ENCODE measurements around the gene AQP2. TPM values are rescaled to one million over a fixed set of nuclear protein-coding genes. Genes with fewer than 3 reads are reported as not detected.

The AQP2 gene
- total RNA-seq, 3 donors from 2014 or later (not counting 1 experiment from before 2014, with no cell fraction given), result not detected

- intact Hi-C loops (cut with micrococcal nuclease), result no loop called here
- Mint-ChIP-seq H3K36me3 (no peaks in the 10 kb centered on the region), H3K4me3 (no peak overlapping the region), H3K9me3 (no peaks in the 10 kb centered on the region), H3K27me3 (ENCODE audit: low read depth in 2 of 2) (peaks cover 10 to 15% of the 10 kb centered on the region in 2 donors), H3K27ac (no peak overlapping the region), H3K4me1 (peaks cover 14 to 23% of the 10 kb centered on the region in 2 donors)
- Histone ChIP-seq H3K36me3 (ENCODE audit: control insufficient read depth, insufficient read depth, low read length) (no peaks in the 10 kb centered on the region), H3K27me3 (ENCODE audit: control insufficient read depth, insufficient read depth, low read length) (no peaks in the 10 kb centered on the region), H3K9me3 (ENCODE audit: control insufficient read depth, insufficient read depth, low read length) (no peaks in the 10 kb centered on the region), H3K27ac (ENCODE audit: low read length) (no peak overlapping the region), H3K4me1 (ENCODE audit: control insufficient read depth, insufficient read depth, low read length) (peaks cover 7% of the 10 kb centered on the region), H3K4me3 (ENCODE audit: low read length) (no peak overlapping the region)
- TF ChIP-seq CTCF (IDR thresholded peaks at IDR 0.05), result no peak
- DNase-seq (no peak), ATAC-seq (no peak)
- 90% methylated on average over 13 of the region's 13 CpGs for WGBS (ENCODE audit: insufficient coverage)
Measured at GRCh38 chr12:49941556-49942511, 8.7 kb upstream of the AQP2 start.

GRCh38 chr12:49942512-49942893 is 8.0 kb upstream of the AQP2 start:
- ATAC-seq, result no peak
- Mint-ChIP-seq H3K27me3 (ENCODE audit: low read depth in 2 of 2) (peaks cover 10 to 15% of the 10 kb centered on the region in 2 donors), H3K36me3 (no peaks in the 10 kb centered on the region), H3K4me1 (peaks cover 14 to 23% of the 10 kb centered on the region in 2 donors), H3K9me3 (no peaks in the 10 kb centered on the region), H3K4me3 (no peak overlapping the region), H3K27ac (peak overlapping the region in 1 of 2 donors; percentile 29)
- intact Hi-C loops (cut with micrococcal nuclease), result no loop called here
- Histone ChIP-seq H3K4me3 (ENCODE audit: low read length) (no peak overlapping the region), H3K27ac (ENCODE audit: low read length) (no peak overlapping the region), H3K9me3 (ENCODE audit: control insufficient read depth, insufficient read depth, low read length) (no peaks in the 10 kb centered on the region), H3K36me3 (ENCODE audit: control insufficient read depth, insufficient read depth, low read length) (no peaks in the 10 kb centered on the region), H3K27me3 (ENCODE audit: control insufficient read depth, insufficient read depth, low read length) (no peaks in the 10 kb centered on the region), H3K4me1 (ENCODE audit: control insufficient read depth, insufficient read depth, low read length) (peaks cover 7% of the 10 kb centered on the region)
- no peak for DNase-seq
- WGBS (ENCODE audit: insufficient coverage), result 93% methylated on average over 3 of the region's 3 CpGs
- TF ChIP-seq CTCF (IDR thresholded peaks at IDR 0.05), result no peak

GRCh38 chr12:49942921-49943624 is 7.5 kb upstream of the AQP2 start:
- H3K4me3 ChIP-seq (ENCODE audit: low read length), result no peak overlapping the region
- intact Hi-C loops (cut with micrococcal nuclease), result no loop called here
- ATAC-seq (no peak), DNase-seq (no peak)
- H3K27ac ChIP-seq (ENCODE audit: low read length), result no peak overlapping the region
- H3K27me3 Mint-ChIP-seq (ENCODE audit: low read depth in 2 of 2), result peaks cover 10 to 15% of the 10 kb centered on the region in 2 donors
- H3K36me3 ChIP-seq (ENCODE audit: control insufficient read depth, insufficient read depth, low read length), result no peaks in the 10 kb centered on the region
- H3K9me3 Mint-ChIP-seq, result no peaks in the 10 kb centered on the region
- WGBS (ENCODE audit: insufficient coverage), result 79% methylated on average over 14 of the region's 14 CpGs
- no peak for TF ChIP-seq CTCF (IDR thresholded peaks at IDR 0.05)
- H3K4me1 ChIP-seq (ENCODE audit: control insufficient read depth, insufficient read depth, low read length), result peaks cover 7% of the 10 kb centered on the region
- no peak overlapping the region for H3K4me3 Mint-ChIP-seq
- no peaks in the 10 kb centered on the region for H3K36me3 Mint-ChIP-seq
- H3K9me3 ChIP-seq (ENCODE audit: control insufficient read depth, insufficient read depth, low read length), result no peaks in the 10 kb centered on the region
- H3K27ac Mint-ChIP-seq, result peak overlapping the region in 1 of 2 donors; percentile 29
- peaks cover 14 to 23% of the 10 kb centered on the region in 2 donors for H3K4me1 Mint-ChIP-seq
- H3K27me3 ChIP-seq (ENCODE audit: control insufficient read depth, insufficient read depth, low read length), result no peaks in the 10 kb centered on the region
